NT2/D1 (cell line): Measurements from ENCODE around the gene MTG1.

ENCODE experiments used
- SUZ12 ChIP-seq: IDR thresholded peaks from 2 replicates; pipeline ENCODE4 v1.6.1; 2011; ENCODE audit not compliant: insufficient read length, insufficient read depth; ENCODE audit errors: extremely low read depth
- YY1 ChIP-seq: IDR thresholded peaks from 2 replicates; pipeline ENCODE4 v1.6.1; 2011; ENCODE audit not compliant: insufficient read length, insufficient read depth
- ZNF274 ChIP-seq: IDR thresholded peaks from 2 replicates; pipeline ENCODE4 v1.6.1; 2011; ENCODE audit warnings: mild to moderate bottlenecking, low read depth, low read length

GRCh38 chr10:133355991-133356390 is 38.0 kb upstream of the MTG1 start:
- TF ChIP-seq ZNF274 (no peak), SUZ12 (no peak), YY1 (no peak)
